Activated naive CD8-positive, alpha-beta T cell (primary cell): ENCODE results near the gene PNPLA4.

Experiments used
- H3K27ac Mint-ChIP-seq: one replicate; pipeline ENCODE4 v1.8.0; 2021; ENCODE audit warnings: mixed read lengths
- H3K27me3 Mint-ChIP-seq: one replicate; pipeline ENCODE4 v1.8.0; 2021; ENCODE audit warnings: mixed read lengths
- H3K36me3 Mint-ChIP-seq: one replicate; pipeline ENCODE4 v1.8.0; 2021; ENCODE audit warnings: mixed read lengths
- H3K4me1 Mint-ChIP-seq: one replicate; pipeline ENCODE4 v1.8.0; 2021; ENCODE audit warnings: low read depth, mixed read lengths
- H3K4me3 Mint-ChIP-seq: one replicate; pipeline ENCODE4 v1.8.0; 2021; ENCODE audit warnings: mild to moderate bottlenecking, mixed read lengths
- H3K9me3 Mint-ChIP-seq: one replicate; pipeline ENCODE4 v1.8.0; 2021; ENCODE audit warnings: low read depth, mixed read lengths

Gene PNPLA4

DNA sequence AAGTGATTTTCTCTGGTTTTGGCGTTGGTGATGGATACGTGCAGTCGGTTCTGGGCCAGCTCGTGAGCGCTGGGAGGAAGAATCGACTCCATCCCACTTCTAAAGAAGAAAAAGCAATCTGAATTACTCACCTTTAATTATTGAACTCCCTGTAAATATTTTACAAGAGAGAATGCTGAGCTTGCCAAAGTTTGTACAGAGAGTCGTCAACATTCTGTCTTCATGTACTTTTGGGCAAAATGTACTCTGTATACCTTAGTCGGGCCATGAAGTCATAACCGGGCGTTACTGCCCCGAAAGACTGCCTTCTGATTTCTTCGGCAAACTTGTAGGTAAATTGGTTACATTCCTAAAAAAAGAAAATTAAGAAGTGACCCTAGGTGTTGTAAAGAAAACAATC is 5.5 kb downstream of the PNPLA4 start:
- H3K4me1 Mint-ChIP-seq, result peaks cover 8% of the 10 kb centered on the region

DNA sequence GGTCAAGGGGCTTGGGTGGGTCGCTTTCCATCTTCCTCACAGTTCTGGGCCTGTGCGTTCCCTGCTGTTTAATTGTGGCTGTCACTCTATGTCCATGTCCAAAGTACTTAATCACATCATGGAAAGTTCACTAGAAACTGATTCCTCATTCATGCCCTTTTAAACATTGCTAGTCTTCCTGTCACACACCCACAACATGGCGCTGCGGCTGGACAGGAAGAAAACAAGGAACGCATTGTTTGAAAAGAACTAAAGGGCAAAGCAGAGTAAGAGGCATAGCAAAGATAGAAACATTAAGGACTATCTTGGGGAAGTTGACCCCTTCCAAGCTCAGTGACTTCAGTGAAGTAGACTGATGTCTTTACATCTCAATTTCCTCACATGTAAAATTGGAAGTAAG is 18.4 kb downstream of the PNPLA4 start:
- no peaks in the 10 kb centered on the region for H3K4me1 Mint-ChIP-seq
- no peaks in the 10 kb centered on the region for H3K27me3 Mint-ChIP-seq
- H3K27ac Mint-ChIP-seq, result no peak overlapping the region
- H3K36me3 Mint-ChIP-seq, result peaks cover 6% of the 10 kb centered on the region
- H3K9me3 Mint-ChIP-seq, result no peaks in the 10 kb centered on the region
- no peak overlapping the region for H3K4me3 Mint-ChIP-seq

More for the DNA sequence above, 5.5 kb downstream of the PNPLA4 start:
- Mint-ChIP-seq H3K27me3 (no peaks in the 10 kb centered on the region), H3K36me3 (peaks cover 8% of the 10 kb centered on the region), H3K27ac (no peak overlapping the region), H3K9me3 (no peaks in the 10 kb centered on the region), H3K4me3 (no peak overlapping the region)

DNA sequence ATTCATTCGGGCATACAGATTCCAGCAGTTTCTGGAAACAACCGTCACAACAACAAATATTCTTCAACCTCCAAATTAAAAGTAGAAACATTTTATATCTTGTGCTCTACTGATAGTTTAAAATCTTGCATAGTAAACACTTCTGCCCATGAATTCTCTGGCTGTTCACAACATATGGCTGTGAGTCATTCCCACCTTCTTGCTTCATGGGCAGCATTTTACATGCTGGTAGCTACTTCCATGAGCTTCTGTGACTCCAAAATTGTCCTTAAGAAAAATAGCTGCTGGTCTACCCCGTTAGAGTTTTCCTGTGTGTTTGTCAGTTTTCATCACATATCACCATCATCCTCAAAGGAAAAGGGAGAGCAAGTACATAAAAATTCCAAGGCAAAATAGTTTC is 22.7 kb downstream of the PNPLA4 start:
- peaks cover 12% of the 10 kb centered on the region for H3K36me3 Mint-ChIP-seq
- no peaks in the 10 kb centered on the region for H3K9me3 Mint-ChIP-seq
- H3K27ac Mint-ChIP-seq, result no peak overlapping the region
- H3K27me3 Mint-ChIP-seq, result no peaks in the 10 kb centered on the region
- no peak overlapping the region for H3K4me3 Mint-ChIP-seq
- H3K4me1 Mint-ChIP-seq, result no peaks in the 10 kb centered on the region

DNA sequence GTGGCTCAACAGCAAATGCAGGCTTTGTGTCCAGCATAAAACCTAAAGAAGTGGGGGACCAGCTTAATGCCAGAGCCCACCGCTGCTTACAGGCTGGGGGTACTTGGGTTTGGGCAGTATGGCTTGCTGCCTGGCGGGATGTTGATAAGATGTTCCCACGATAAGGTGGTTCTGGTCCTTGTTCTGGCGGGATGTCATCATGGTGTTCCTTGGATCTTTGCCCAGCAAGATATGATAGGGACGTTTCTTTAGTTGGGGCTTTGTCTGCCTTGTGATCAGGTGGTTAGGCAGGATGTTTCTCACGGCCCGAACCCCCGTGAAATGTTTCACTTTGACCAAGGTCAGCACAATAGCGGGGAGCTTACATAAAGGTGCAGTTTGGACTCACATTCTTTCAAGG is 35.3 kb downstream of the PNPLA4 start:
- no peak overlapping the region for H3K4me3 Mint-ChIP-seq
- H3K4me1 Mint-ChIP-seq, result peaks cover 2% of the 10 kb centered on the region
- no peaks in the 10 kb centered on the region for H3K36me3 Mint-ChIP-seq
- H3K9me3 Mint-ChIP-seq, result no peaks in the 10 kb centered on the region
- no peaks in the 10 kb centered on the region for H3K27me3 Mint-ChIP-seq
- no peak overlapping the region for H3K27ac Mint-ChIP-seq

DNA sequence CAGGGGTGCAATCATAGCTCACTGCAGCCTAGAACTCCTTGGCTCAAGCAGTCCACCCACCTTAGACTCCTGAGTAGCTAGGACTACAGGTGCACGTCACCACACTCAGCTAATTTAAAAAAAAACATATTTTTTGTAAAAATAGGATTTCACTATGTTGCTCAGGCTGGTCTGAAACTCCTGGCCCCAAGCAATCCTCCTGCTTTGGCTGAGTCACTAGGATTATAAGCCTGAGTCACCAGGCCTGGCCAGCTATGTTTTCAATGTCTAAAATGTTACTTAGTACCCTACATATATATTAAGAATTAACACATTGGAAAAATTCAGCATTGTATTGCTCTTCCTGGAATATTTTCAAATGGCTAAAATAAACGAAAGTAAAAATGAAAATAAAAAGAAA is 37.5 kb downstream of the PNPLA4 start:
- Mint-ChIP-seq H3K4me1 (peaks cover 2% of the 10 kb centered on the region), H3K27ac (no peak overlapping the region), H3K9me3 (no peaks in the 10 kb centered on the region), H3K27me3 (no peaks in the 10 kb centered on the region), H3K4me3 (no peak overlapping the region), H3K36me3 (no peaks in the 10 kb centered on the region)

DNA sequence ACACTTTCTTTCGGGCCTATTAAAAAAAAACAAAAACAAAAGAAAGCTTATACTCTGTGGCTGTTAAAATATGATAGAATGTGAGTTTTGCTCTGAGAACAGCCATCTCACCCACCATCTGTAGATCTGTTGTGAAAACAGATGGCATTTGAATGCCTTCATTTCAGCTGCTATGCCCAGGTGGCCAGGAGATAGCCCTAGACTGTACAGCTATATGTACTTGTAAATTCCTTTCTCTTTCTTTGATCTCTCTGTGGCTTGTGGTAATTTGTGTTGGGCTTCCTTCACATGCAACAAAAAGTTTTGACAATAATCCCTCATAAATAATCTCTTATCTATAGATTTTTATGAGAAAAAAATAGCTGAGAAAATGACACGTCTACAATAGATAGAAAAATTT is 38.1 kb downstream of the PNPLA4 start:
- H3K4me3 Mint-ChIP-seq, result no peak overlapping the region
- no peaks in the 10 kb centered on the region for H3K36me3 Mint-ChIP-seq
- H3K27ac Mint-ChIP-seq, result no peak overlapping the region
- peaks cover 2% of the 10 kb centered on the region for H3K4me1 Mint-ChIP-seq
- H3K9me3 Mint-ChIP-seq, result no peaks in the 10 kb centered on the region
- H3K27me3 Mint-ChIP-seq, result no peaks in the 10 kb centered on the region

DNA sequence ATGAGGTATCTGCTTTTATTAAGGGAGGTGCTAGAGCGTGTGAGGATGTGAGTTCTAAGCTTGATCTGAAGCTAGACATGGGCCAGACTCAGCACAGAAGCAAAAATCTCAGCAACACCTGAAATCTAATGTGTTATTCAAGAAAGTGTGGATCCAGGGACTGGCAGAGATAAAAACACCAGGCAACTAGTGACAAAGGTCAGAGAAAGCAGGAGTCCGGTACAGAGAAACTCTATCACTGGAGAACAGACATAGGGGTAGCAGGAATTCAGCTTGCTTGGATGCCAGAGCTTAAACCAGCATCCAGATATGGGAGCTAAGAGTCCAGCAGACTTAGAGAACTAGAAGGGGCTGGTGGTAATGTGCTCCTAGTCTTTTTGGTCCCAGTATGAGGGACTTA is 50.3 kb downstream of the PNPLA4 start:
- H3K4me3 Mint-ChIP-seq, result no peak overlapping the region
- H3K36me3 Mint-ChIP-seq, result no peaks in the 10 kb centered on the region
- H3K27me3 Mint-ChIP-seq, result no peaks in the 10 kb centered on the region
- H3K4me1 Mint-ChIP-seq, result no peaks in the 10 kb centered on the region
- no peak overlapping the region for H3K27ac Mint-ChIP-seq
- H3K9me3 Mint-ChIP-seq, result no peaks in the 10 kb centered on the region

DNA sequence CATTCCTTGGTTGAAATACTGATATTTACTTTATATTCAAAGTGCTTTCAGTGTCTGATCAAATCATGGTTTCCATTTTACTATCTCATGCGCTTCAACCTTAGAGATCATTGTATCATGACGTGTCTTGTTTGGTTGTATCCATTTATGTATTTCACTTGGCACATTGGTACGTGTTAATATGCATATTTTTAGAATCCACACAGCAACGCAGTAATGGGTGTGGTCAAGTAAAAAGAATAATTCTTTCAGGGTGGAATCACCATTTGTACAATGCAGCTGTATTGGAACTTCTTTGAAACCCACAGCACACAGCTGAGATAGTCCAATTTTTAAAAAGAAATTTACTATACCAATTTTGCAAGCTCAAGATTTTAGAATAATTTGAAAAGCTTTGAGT is 55.2 kb downstream of the PNPLA4 start:
- Mint-ChIP-seq H3K27me3 (peaks cover 6% of the 10 kb centered on the region), H3K4me3 (no peak overlapping the region), H3K4me1 (no peaks in the 10 kb centered on the region), H3K27ac (no peak overlapping the region), H3K36me3 (no peaks in the 10 kb centered on the region), H3K9me3 (no peaks in the 10 kb centered on the region)

DNA sequence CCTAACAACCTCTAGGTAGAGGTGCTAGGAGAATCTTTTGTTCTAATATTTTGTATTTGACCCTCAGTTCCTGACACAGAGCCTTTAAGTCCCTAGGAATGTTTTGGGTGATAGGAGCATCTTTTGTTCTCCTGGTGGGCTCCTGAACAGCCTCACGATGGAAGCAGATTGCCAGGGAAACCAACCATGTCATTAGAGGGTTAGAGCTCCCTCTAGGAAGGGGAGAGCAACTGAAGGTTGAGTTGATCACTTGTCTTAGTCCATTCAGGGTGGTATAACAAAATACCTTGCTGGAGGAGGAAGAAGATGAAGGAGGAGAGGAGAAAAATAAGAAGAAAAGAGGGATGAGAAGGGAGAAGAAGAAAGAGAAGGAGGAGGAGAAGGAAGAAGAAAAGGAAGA is 75.0 kb downstream of the PNPLA4 start:
- Mint-ChIP-seq H3K27me3 (peaks cover 6% of the 10 kb centered on the region), H3K4me3 (no peak overlapping the region), H3K27ac (no peak overlapping the region), H3K4me1 (no peaks in the 10 kb centered on the region), H3K36me3 (no peaks in the 10 kb centered on the region), H3K9me3 (no peaks in the 10 kb centered on the region)
